ES-I3 (cell line): Measurements from ENCODE around the gene DPEP3.
"Not testable (repeated sequence)": the region's sequence is repeated elsewhere in the genome, so short reads cannot be mapped to it uniquely, and the experiment has no call there.

Source experiments
- H3K36me3 ChIP-seq: 2 replicates; pipeline ENCODE4 v1.6.1; 2013; ENCODE audit warnings: mild to moderate bottlenecking, low read length, control low read depth, moderate library complexity; ENCODE audit not compliant: insufficient read depth
- H3K4me1 ChIP-seq: 2 replicates; pipeline ENCODE4 v1.6.1; 2013; ENCODE audit warnings: mild to moderate bottlenecking, control low read depth, low read length; ENCODE audit not compliant: insufficient read depth
- H3K9ac ChIP-seq: 2 replicates; pipeline ENCODE4 v1.6.1; 2013; ENCODE audit warnings: low read depth, mild to moderate bottlenecking, low read length, moderate library complexity
- H3K9me3 ChIP-seq: 2 replicates; pipeline ENCODE4 v1.6.1; 2013; ENCODE audit warnings: mild to moderate bottlenecking, low read length, moderate library complexity; ENCODE audit not compliant: control insufficient read depth, insufficient read depth

The DPEP3 gene

GRCh38 chr16:67939507-67940445 lies 40.5 kb downstream of the DPEP3 start:
- no peaks in the 10 kb centered on the region; the same call in 1 of the 2 replicates for H3K36me3 ChIP-seq

GRCh38 chr16:67937713-67938112 lies 42.6 kb downstream of the DPEP3 start:
- H3K36me3 ChIP-seq, H3K9ac ChIP-seq, H3K9me3 ChIP-seq, H3K4me1 ChIP-seq: not testable (repeated sequence)

More at GRCh38 chr16:67939507-67940445, 40.5 kb downstream of the DPEP3 start:
- Histone ChIP-seq H3K9ac (no peak overlapping the region), H3K9me3 (no peaks in the 10 kb centered on the region), H3K4me1 (no peaks in the 10 kb centered on the region; the same call in 1 of the 2 replicates)

GRCh38 chr16:67936880-67937605 lies 43.3 kb downstream of the DPEP3 start:
- Histone ChIP-seq H3K9me3 (no peaks in the 10 kb centered on the region), H3K4me1 (no peaks in the 10 kb centered on the region; the same call in 1 of the 2 replicates), H3K9ac (peak overlapping the region; percentile 99), H3K36me3 (no peaks in the 10 kb centered on the region)

GRCh38 chr16:67936124-67936879 lies 44.0 kb downstream of the DPEP3 start, which contains the start of gene PSMB10:
PSMB10 (minus strand) TSS chr16:67936850; CDS start chr16:67936749, 101 bp downstream.
- H3K36me3 ChIP-seq, result no peaks in the 10 kb centered on the region
- H3K4me1 ChIP-seq, result no peaks in the 10 kb centered on the region; the same call in 1 of the 2 replicates
- no peaks in the 10 kb centered on the region for H3K9me3 ChIP-seq
- H3K9ac ChIP-seq, result peak within 1 kb of the TSS; percentile 99

GRCh38 chr16:67935402-67936123 lies 44.7 kb downstream of the DPEP3 start:
- no peaks in the 10 kb centered on the region for H3K9me3 ChIP-seq
- H3K9ac ChIP-seq, result peak overlapping the region; percentile 99
- no peaks in the 10 kb centered on the region for H3K36me3 ChIP-seq
- H3K4me1 ChIP-seq, result no peaks in the 10 kb centered on the region

GRCh38 chr16:67935101-67935401 lies 45.2 kb downstream of the DPEP3 start:
- H3K4me1 ChIP-seq, result no peaks in the 10 kb centered on the region
- H3K9me3 ChIP-seq, result no peaks in the 10 kb centered on the region
- H3K9ac ChIP-seq, result peak overlapping the region; percentile 99
- H3K36me3 ChIP-seq, result no peaks in the 10 kb centered on the region

- Histone ChIP-seq H3K36me3 (no peaks in the 10 kb centered on the region), H3K4me1 (no peaks in the 10 kb centered on the region), H3K9me3 (no peaks in the 10 kb centered on the region), H3K9ac (peak overlapping the region; percentile 99)
Measured at GRCh38 chr16:67934306-67935100, 45.8 kb downstream of the DPEP3 start.

- no peaks in the 10 kb centered on the region for H3K4me1 ChIP-seq
- H3K36me3 ChIP-seq, result no peaks in the 10 kb centered on the region
- no peak overlapping the region for H3K9ac ChIP-seq
- H3K9me3 ChIP-seq, result no peaks in the 10 kb centered on the region
Measured at GRCh38 chr16:67933805-67934204, 46.5 kb downstream of the DPEP3 start.

- H3K4me1 ChIP-seq, result no peaks in the 10 kb centered on the region
- no peak overlapping the region for H3K9ac ChIP-seq
- H3K9me3 ChIP-seq, result no peaks in the 10 kb centered on the region
- H3K36me3 ChIP-seq, result no peaks in the 10 kb centered on the region
Measured at GRCh38 chr16:67932462-67932840, 47.8 kb downstream of the DPEP3 start.

GRCh38 chr16:67931712-67932461 lies 48.4 kb downstream of the DPEP3 start, which contains the start of gene CTRL:
CTRL (minus strand) TSS chr16:67931862; CDS start chr16:67931852, 10 bp downstream.
- Histone ChIP-seq H3K9me3 (no peaks in the 10 kb centered on the region), H3K36me3 (no peaks in the 10 kb centered on the region), H3K4me1 (no peaks in the 10 kb centered on the region), H3K9ac (no peak within 1 kb of the TSS)

GRCh38 chr16:67930678-67931211 lies 49.6 kb downstream of the DPEP3 start:
- no peak overlapping the region for H3K9ac ChIP-seq

GRCh38 chr16:67930191-67930590 lies 50.1 kb downstream of the DPEP3 start:
- H3K36me3 ChIP-seq, result no peaks in the 10 kb centered on the region

More at GRCh38 chr16:67930678-67931211, 49.6 kb downstream of the DPEP3 start:
- H3K36me3 ChIP-seq, result no peaks in the 10 kb centered on the region
- H3K9me3 ChIP-seq, result no peaks in the 10 kb centered on the region
- H3K4me1 ChIP-seq, result no peaks in the 10 kb centered on the region

More at GRCh38 chr16:67930191-67930590, 50.1 kb downstream of the DPEP3 start:
- Histone ChIP-seq H3K9me3 (no peaks in the 10 kb centered on the region), H3K4me1 (no peaks in the 10 kb centered on the region), H3K9ac (no peak overlapping the region)
